ENCODE measurements around the gene TMCC2. TPM values are rescaled to one million over a fixed set of nuclear protein-coding genes. Genes with fewer than 3 reads are reported as not detected.

The TMCC2 gene
- total RNA-seq, 1 experiment from 2014 or later = 3.1 TPM

- ChIA-PET POLR2A (no interaction called here), CTCF (interaction anchor here (0.6 to 5.7 kb wide), 3 partner anchors 51 to 65 kb away, joined by 5 to 149 read pairs (median 7); no protein-coding TSS in a partner anchor)
- in situ Hi-C loops (cut with HindIII; ENCODE audit: low pct_unique_long_range_greater_than_20kb, low sequenced_read_pairs) = no loop called here
- Histone ChIP-seq H3K4me1 (ENCODE audit: control insufficient read depth, insufficient read depth, low read length) (peaks cover 30% of the 10 kb centered on the region), H3K4me3 (ENCODE audit: low read depth in 2 of 2, low read length in 2 of 2) (no peak overlapping the region), H3K27me3 (ENCODE audit: control insufficient read depth, insufficient read depth, low read length) (no peaks in the 10 kb centered on the region), H3K9me3 (ENCODE audit: control insufficient read depth, insufficient read depth, low read depth, low read length) (no peaks in the 10 kb centered on the region), H3K36me3 (ENCODE audit: control insufficient read depth, insufficient read depth, low read length) (no peaks in the 10 kb centered on the region), H3K27ac (ENCODE audit: low read length) (no peak overlapping the region)
- no peak for TF ChIP-seq POLR2AphosphoS5 (IDR thresholded peaks at IDR 0.05; ENCODE audit: low read depth, low read length)
- no peak for TF ChIP-seq SIN3A (IDR thresholded peaks at IDR 0.05; ENCODE audit: borderline replicate concordance, insufficient read depth, low read depth, low read length)
- TF ChIP-seq TCF7L2 (IDR thresholded peaks at IDR 0.05; ENCODE audit: low read depth, low read length) = no peak
- TF ChIP-seq, protein P1, sequence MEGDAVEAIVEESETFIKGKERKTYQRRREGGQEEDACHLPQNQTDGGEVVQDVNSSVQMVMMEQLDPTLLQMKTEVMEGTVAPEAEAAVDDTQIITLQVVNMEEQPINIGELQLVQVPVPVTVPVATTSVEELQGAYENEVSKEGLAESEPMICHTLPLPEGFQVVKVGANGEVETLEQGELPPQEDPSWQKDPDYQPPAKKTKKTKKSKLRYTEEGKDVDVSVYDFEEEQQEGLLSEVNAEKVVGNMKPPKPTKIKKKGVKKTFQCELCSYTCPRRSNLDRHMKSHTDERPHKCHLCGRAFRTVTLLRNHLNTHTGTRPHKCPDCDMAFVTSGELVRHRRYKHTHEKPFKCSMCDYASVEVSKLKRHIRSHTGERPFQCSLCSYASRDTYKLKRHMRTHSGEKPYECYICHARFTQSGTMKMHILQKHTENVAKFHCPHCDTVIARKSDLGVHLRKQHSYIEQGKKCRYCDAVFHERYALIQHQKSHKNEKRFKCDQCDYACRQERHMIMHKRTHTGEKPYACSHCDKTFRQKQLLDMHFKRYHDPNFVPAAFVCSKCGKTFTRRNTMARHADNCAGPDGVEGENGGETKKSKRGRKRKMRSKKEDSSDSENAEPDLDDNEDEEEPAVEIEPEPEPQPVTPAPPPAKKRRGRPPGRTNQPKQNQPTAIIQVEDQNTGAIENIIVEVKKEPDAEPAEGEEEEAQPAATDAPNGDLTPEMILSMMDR (IDR thresholded peaks at IDR 0.05) = no peak
- TF ChIP-seq, protein P2, sequence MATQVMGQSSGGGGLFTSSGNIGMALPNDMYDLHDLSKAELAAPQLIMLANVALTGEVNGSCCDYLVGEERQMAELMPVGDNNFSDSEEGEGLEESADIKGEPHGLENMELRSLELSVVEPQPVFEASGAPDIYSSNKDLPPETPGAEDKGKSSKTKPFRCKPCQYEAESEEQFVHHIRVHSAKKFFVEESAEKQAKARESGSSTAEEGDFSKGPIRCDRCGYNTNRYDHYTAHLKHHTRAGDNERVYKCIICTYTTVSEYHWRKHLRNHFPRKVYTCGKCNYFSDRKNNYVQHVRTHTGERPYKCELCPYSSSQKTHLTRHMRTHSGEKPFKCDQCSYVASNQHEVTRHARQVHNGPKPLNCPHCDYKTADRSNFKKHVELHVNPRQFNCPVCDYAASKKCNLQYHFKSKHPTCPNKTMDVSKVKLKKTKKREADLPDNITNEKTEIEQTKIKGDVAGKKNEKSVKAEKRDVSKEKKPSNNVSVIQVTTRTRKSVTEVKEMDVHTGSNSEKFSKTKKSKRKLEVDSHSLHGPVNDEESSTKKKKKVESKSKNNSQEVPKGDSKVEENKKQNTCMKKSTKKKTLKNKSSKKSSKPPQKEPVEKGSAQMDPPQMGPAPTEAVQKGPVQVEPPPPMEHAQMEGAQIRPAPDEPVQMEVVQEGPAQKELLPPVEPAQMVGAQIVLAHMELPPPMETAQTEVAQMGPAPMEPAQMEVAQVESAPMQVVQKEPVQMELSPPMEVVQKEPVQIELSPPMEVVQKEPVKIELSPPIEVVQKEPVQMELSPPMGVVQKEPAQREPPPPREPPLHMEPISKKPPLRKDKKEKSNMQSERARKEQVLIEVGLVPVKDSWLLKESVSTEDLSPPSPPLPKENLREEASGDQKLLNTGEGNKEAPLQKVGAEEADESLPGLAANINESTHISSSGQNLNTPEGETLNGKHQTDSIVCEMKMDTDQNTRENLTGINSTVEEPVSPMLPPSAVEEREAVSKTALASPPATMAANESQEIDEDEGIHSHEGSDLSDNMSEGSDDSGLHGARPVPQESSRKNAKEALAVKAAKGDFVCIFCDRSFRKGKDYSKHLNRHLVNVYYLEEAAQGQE (IDR thresholded peaks at IDR 0.05; ENCODE audit: insufficient read depth in 1 of 2, low read depth in 2 of 2, low read length in 1 of 2) = no peak
- intact Hi-C loops (cut with micrococcal nuclease; ENCODE audit: unreplicated experiment) = no loop called here
- DNase-seq (ENCODE audit: low read depth, low spot score) (no peak), ATAC-seq (no peak)
- BruUV-seq (replicated peaks) = no TSS peak
Observed at GRCh38 chr1:205269711-205270110, 42.0 kb downstream of the TMCC2 start.

GRCh38 chr1:205270271-205270670, 42.5 kb downstream of the TMCC2 start:
- Histone ChIP-seq H3K27ac (ENCODE audit: low read length) (no peak overlapping the region; the same call in 1 of the 2 replicates), H3K9me3 (ENCODE audit: control insufficient read depth, insufficient read depth, low read depth, low read length) (no peaks in the 10 kb centered on the region), H3K4me1 (ENCODE audit: control insufficient read depth, insufficient read depth, low read length) (peaks cover 30% of the 10 kb centered on the region), H3K27me3 (ENCODE audit: control insufficient read depth, insufficient read depth, low read length) (no peaks in the 10 kb centered on the region), H3K4me3 (ENCODE audit: low read depth in 2 of 2, low read length in 2 of 2) (no peak overlapping the region), H3K36me3 (ENCODE audit: control insufficient read depth, insufficient read depth, low read length) (no peaks in the 10 kb centered on the region)
- BruUV-seq (replicated peaks) = no TSS peak
- intact Hi-C loops (cut with micrococcal nuclease; ENCODE audit: unreplicated experiment) = no loop called here
- DNase-seq (ENCODE audit: low read depth, low spot score) (no peak), ATAC-seq (no peak)
- in situ Hi-C loops (cut with HindIII; ENCODE audit: low pct_unique_long_range_greater_than_20kb, low sequenced_read_pairs) = no loop called here
- CTCF ChIA-PET = interaction anchor here (0.6 to 5.7 kb wide), 3 partner anchors 51 to 65 kb away, joined by 3 to 149 read pairs (median 7); partner anchors contain the start of gene NUAK2
- POLR2A ChIA-PET = no interaction called here
- TF ChIP-seq TCF7L2 (IDR thresholded peaks at IDR 0.05; ENCODE audit: low read depth, low read length) (no peak), POLR2AphosphoS5 (IDR thresholded peaks at IDR 0.05; ENCODE audit: low read depth, low read length) (no peak), SIN3A (IDR thresholded peaks at IDR 0.05; ENCODE audit: borderline replicate concordance, insufficient read depth, low read depth, low read length) (no peak)
- TF ChIP-seq, protein P2 (IDR thresholded peaks at IDR 0.05; ENCODE audit: insufficient read depth in 1 of 2, low read depth in 2 of 2, low read length in 1 of 2) = no peak
- TF ChIP-seq, protein P1 (IDR thresholded peaks at IDR 0.05) = no peak
